Measurements from ENCODE around the gene METTL8. TPM values are rescaled to one million over a fixed set of nuclear protein-coding genes. Genes with fewer than 3 reads are reported as not detected.

The METTL8 gene
- total and polyA plus RNA-seq, 2 of the 13 experiments (the other 11 are each of a cell fraction or from before 2014, with no cell fraction given): 18.6 to 68.2 TPM

- Histone ChIP-seq H3K4me2 (ENCODE audit: low read depth, low read length) (no peak overlapping the region), H3K4me3 (replicated peaks in 1 of 3; ENCODE audit: insufficient read depth in 1 of 3, low read depth in 2 of 3, low read length in 3 of 3) (no peak overlapping the region), H3K27me3 (ENCODE audit: control insufficient read depth in 1 of 2, insufficient read depth in 2 of 2, low read length in 2 of 2) (no peaks in the 10 kb centered on the region), H3K36me3 (replicated peaks in 1 of 2; ENCODE audit: control insufficient read depth in 1 of 2, insufficient read depth in 2 of 2, low read length in 2 of 2) (peaks cover 0 to 2% of the 10 kb centered on the region in 2 experiments; a peak in 1 of 5 replicates), H3K27ac (ENCODE audit: extremely low read length, insufficient read depth, low read length) (no peak overlapping the region), H4K20me1 (ENCODE audit: insufficient read depth, low read length) (no peaks in the 10 kb centered on the region), H3K9me3 (ENCODE audit: low read length) (peaks cover 6% of the 10 kb centered on the region; the same call in 1 of the 2 replicates), H3K4me1 (ENCODE audit: insufficient read depth, low read length) (no peaks in the 10 kb centered on the region), H3K79me2 (ENCODE audit: insufficient read depth, low read length) (peaks cover 48% of the 10 kb centered on the region), H3K9ac (ENCODE audit: insufficient read depth, low read depth, low read length) (no peak overlapping the region), H2AFZ (ENCODE audit: low read length) (no peak overlapping the region)
- CTCF ChIA-PET (ENCODE audit: low intra/inter-chr PET ratio, low total read pairs): no interaction called here
- in situ Hi-C loops (cut with HindIII; ENCODE audit: extremely low pct_ligation_motif_present, low pct_unique_long_range_greater_than_20kb): no loop called here
- intact Hi-C loops (cut with micrococcal nuclease; ENCODE audit: unreplicated experiment): no loop called here
- no peak for TF ChIP-seq POLR2AphosphoS2 (IDR thresholded peaks at IDR 0.05; ENCODE audit: low read depth, low read length)
- TF ChIP-seq RFX1 (IDR thresholded peaks at IDR 0.05): no peak
- peak; percentile 89 for TF ChIP-seq MAFF (IDR thresholded peaks at IDR 0.05; ENCODE audit: low read depth, low read length)
- peak; percentile 93 to 94 for TF ChIP-seq MAFK (conservative IDR thresholded peaks at IDR 0.05 in 1 of 2, IDR thresholded peaks at IDR 0.05 in 1 of 2; ENCODE audit: low read length in 2 of 2)
- 94% methylated on average over 1 of the region's 1 CpG for WGBS (ENCODE audit: low lambda C conversion rate)
- DNase-seq (ENCODE audit: low spot score): no peak
- POLR2A ChIA-PET: no interaction called here
- BruUV-seq (replicated peaks): no TSS peak
- FAIRE-seq: no peak
- no peak for ATAC-seq
Observed at GRCh38 chr2:171405546-171405945, 28.2 kb downstream of the METTL8 start.

GRCh38 chr2:171404719-171405118 lies 29.1 kb downstream of the METTL8 start:
- CTCF ChIA-PET (ENCODE audit: low intra/inter-chr PET ratio, low total read pairs): no interaction called here

More at GRCh38 chr2:171404719-171405118, 29.1 kb downstream of the METTL8 start:
- Histone ChIP-seq H3K9ac (ENCODE audit: insufficient read depth, low read depth, low read length) (no peak overlapping the region), H3K4me3 (replicated peaks in 1 of 3; ENCODE audit: insufficient read depth in 1 of 3, low read depth in 2 of 3, low read length in 3 of 3) (no peak overlapping the region), H2AFZ (ENCODE audit: low read length) (no peak overlapping the region), H4K20me1 (ENCODE audit: insufficient read depth, low read length) (no peaks in the 10 kb centered on the region), H3K27ac (ENCODE audit: extremely low read length, insufficient read depth, low read length) (no peak overlapping the region), H3K9me3 (ENCODE audit: low read length) (peaks cover 6% of the 10 kb centered on the region; the same call in 1 of the 2 replicates), H3K4me1 (ENCODE audit: insufficient read depth, low read length) (no peaks in the 10 kb centered on the region), H3K4me2 (ENCODE audit: low read depth, low read length) (no peak overlapping the region), H3K27me3 (ENCODE audit: control insufficient read depth in 1 of 2, insufficient read depth in 2 of 2, low read length in 2 of 2) (no peaks in the 10 kb centered on the region), H3K36me3 (replicated peaks in 1 of 2; ENCODE audit: control insufficient read depth in 1 of 2, insufficient read depth in 2 of 2, low read length in 2 of 2) (peaks cover 0 to 2% of the 10 kb centered on the region in 2 experiments; a peak in 1 of 5 replicates), H3K79me2 (ENCODE audit: insufficient read depth, low read length) (peaks cover 46% of the 10 kb centered on the region)
- DNase-seq (ENCODE audit: low spot score): no peak
- in situ Hi-C loops (cut with HindIII; ENCODE audit: extremely low pct_ligation_motif_present, low pct_unique_long_range_greater_than_20kb): no loop called here
- WGBS (ENCODE audit: low lambda C conversion rate): 95% methylated on average over 2 of the region's 2 CpGs
- ATAC-seq: no peak
- POLR2A ChIA-PET: no interaction called here
- intact Hi-C loops (cut with micrococcal nuclease; ENCODE audit: unreplicated experiment): no loop called here
- no TSS peak for BruUV-seq (replicated peaks)
- FAIRE-seq: no peak
- TF ChIP-seq CTCF (CRISPR knock-in tag; IDR thresholded peaks at IDR 0.05): no peak
- TF ChIP-seq IKZF4 (CRISPR knock-in tag; IDR thresholded peaks at IDR 0.05; ENCODE audit: borderline replicate concordance, low read depth, not compliant biosample characterization): no peak
- no peak for TF ChIP-seq HCFC1 (IDR thresholded peaks at IDR 0.05; ENCODE audit: low read depth, low read length)

Measured in HepG2 (cell line).